ENCODE measurements around the gene HDAC1.
"Not testable (repeated sequence)": the region's sequence is repeated elsewhere in the genome, so short reads cannot be mapped to it uniquely, and the experiment has no call there.

The HDAC1 gene

GRCh38 chr1:32349211-32349708 is 57.4 kb downstream of the HDAC1 start:
- DNase-seq (ENCODE audit: low read depth, low spot score) = no peak

DNA sequence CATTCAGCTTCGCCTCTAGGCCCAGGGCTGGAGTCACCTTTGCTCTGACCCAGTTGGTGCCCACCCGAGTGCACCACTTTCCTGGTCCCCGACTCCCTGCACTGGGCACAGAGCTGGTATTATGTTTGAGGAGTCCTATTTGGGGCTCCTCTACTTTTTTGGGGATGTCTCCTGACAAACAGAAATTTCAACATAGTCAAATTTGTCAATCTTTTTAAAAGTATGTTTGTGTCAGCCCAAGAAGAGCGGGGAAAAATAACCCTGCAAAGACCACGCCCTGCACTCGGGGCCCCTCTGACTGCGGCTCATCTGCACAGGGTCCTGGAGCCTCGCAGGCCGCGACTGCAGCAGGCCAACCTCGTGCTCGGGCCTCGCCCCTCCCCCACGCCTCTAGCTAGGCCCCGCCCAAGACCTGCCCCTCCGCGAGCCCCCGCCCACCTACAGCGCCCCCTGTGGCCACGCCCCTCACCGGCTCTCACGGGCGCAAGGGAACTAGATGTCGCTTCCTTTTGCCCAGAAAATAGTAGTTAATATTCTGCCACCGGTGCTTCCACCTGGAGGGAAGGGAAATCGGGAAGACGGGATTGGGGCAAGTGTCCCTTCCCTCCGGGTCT is 59.0 kb downstream of the HDAC1 start:
- peak; percentile 64 for DNase-seq (ENCODE audit: low read depth, low spot score)

DNA sequence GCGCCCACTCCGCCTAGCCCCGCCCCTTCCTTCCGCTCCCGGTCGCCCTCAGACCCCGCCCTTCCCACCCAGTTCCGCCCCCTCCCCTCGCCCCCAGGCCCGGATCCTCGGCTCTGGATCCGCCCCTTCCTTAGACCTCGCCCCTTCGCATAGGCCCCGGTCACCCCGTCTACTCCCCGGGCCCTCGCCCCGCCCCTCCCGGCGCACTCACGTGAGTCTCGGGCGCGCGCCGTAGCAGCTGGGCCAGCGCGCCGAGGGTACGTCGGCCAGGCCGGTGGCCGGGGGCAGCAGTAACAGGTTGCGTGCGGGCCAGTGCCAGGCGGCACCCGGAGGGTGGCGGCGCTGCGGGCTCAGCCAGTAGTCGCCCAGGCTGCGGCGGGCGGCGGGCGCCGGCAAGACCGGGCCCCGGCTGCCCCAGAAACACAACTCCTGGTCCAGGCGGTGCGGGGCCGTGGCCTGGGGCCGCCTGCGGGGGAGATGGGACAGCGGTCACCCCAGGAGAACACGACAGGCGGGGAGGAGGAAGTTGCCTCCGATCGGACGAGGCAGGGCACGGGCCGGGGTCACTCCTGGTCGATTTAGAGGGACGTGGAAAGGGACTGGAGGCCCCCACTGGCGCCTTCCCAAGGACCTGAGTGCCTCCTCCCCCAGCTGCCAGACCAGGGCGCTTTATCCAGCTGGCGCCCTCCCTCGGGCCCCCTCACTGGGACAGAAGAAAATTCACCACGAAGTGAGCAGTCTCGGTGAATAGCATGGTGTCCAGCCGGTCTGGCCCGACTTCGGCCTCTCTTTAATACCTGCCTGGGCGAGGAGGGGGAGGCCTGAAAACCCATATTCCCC is 59.7 kb downstream of the HDAC1 start:
- peak; percentile 86 for DNase-seq (ENCODE audit: low read depth, low spot score)

DNA sequence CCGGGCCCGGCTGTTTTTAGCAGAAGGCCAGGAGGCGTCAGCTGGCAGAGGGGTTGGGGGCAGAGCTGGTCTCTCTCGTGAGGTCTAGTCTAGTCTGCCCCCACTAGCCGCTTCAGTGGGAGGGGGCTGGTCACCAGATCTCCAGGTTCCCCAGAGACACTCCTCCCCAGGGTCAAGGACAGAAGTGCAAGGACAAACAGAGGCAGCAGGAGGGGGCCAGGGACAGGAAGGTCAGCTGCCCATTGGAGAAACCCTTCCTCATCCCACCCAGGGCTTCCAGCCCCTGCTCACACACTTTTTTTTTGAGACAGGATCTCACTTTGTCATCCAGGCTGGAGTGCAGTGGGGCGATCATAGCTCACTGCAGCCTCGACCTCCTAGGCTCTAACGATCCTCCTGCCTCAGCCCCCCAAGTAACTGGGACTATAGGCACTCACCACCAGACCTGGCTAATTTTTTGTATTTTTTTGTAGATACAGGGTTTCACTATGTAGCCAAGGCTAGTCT is 60.4 kb downstream of the HDAC1 start:
- no peak for DNase-seq (ENCODE audit: low read depth, low spot score)

GRCh38 chr1:32352831-32353383 is 61.0 kb downstream of the HDAC1 start:
- no peak for DNase-seq (ENCODE audit: low read depth, low spot score)

- no peak for DNase-seq (ENCODE audit: low read depth, low spot score)
These were observed 61.5 kb downstream of the HDAC1 start for GRCh38 chr1:32353431-32353830.

- no peak for DNase-seq (ENCODE audit: low read depth, low spot score)
These were observed 62.1 kb downstream of the HDAC1 start for GRCh38 chr1:32353886-32354570.

- not testable (repeated sequence) for DNase-seq (ENCODE audit: low read depth, low spot score)
These were observed 63.9 kb downstream of the HDAC1 start for GRCh38 chr1:32355778-32356177.

- no peak for DNase-seq (ENCODE audit: low read depth, low spot score)
These were observed 64.6 kb downstream of the HDAC1 start for GRCh38 chr1:32356478-32356877.

DNA sequence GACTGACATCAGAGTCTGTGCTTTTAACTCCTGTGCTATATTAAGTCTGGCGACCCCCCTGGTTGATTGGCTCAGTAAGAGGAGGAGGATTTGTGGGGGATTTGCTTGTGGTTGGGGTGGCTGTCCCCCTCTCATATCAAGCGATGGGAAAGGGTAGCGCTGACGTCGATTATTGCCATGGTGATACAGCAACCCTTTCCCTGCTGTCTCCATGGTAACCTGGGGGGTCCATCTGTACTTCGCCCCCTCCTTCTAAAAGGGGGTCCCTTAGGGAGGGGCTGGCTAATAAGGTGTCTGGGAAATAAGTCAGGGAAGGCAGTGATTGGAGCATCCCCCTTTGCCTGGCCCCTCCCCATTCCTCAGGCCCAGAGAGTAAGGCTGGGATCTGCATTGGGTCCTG is 65.7 kb downstream of the HDAC1 start:
- DNase-seq (ENCODE audit: low read depth, low spot score) = no peak

- DNase-seq (ENCODE audit: low read depth, low spot score) = no peak
These were observed 66.6 kb downstream of the HDAC1 start for GRCh38 chr1:32358435-32358834.

DNA sequence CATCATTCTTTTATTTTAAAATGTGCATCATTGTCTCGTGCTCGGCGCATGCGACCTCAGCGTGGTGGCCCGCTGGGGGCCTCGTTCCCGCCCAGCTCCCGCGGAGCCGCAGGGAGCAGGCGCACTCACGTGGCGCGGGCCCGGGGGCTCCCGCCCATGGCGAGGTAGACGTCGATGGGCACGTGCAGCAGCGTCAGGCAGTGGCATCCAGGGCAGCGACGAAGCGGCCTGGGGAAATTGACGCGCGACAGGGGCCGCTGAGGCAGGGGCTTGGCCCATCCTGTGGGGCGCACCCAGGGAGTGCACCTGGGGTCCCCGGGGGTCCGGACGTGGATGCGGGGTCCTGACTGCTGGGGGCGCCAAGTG is 69.4 kb downstream of the HDAC1 start:
- no peak for DNase-seq (ENCODE audit: low read depth, low spot score)

GRCh38 chr1:32361674-32362473 is 70.0 kb downstream of the HDAC1 start:
- no peak for DNase-seq (ENCODE audit: low read depth, low spot score)

GRCh38 chr1:32362474-32363313 is 70.8 kb downstream of the HDAC1 start, which contains the start of the genes FAM229A and TSSK3:
Gene FAM229A, minus strand, starts transcription at chr1:32362485. Its CDS starts 394 bp downstream, at chr1:32362091.
Gene TSSK3, plus strand, starts transcription at chr1:32362539. Its CDS starts 163 bp downstream, at chr1:32362702.
- no peak for DNase-seq (ENCODE audit: low read depth, low spot score)

DNA sequence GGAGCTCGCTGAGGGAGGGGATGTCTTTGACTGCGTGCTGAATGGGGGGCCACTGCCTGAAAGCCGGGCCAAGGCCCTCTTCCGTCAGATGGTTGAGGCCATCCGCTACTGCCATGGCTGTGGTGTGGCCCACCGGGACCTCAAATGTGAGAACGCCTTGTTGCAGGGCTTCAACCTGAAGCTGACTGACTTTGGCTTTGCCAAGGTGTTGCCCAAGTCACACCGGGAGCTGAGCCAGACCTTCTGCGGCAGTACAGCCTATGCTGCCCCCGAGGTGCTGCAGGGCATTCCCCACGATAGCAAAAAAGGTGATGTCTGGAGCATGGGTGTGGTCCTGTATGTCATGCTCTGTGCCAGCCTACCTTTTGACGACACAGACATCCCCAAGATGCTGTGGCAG is 71.8 kb downstream of the HDAC1 start:
- no peak for DNase-seq (ENCODE audit: low read depth, low spot score)

- DNase-seq (ENCODE audit: low read depth, low spot score) = no peak
These were observed 73.0 kb downstream of the HDAC1 start for GRCh38 chr1:32364836-32365235.

DNA sequence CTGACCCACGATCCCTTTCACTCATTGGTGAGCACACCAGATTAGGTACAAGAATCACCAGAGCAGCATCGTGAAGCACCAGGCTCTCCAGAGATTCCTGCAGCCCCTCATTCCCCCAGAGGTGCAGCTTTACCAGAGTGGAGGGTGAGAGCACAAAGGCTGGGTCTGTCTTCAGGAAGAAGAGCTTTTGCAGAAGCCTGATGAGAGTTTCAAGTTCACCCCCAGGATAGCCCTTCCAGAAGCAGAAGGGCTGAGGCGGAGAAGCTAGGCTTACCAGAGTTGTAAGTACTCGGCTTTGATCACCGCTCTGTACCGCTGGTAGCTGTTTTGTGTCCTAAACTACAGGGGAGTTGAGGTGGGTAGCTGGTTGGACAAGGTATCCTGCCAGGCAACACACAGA is 73.6 kb downstream of the HDAC1 start:
- no peak for DNase-seq (ENCODE audit: low read depth, low spot score)

- no peak for DNase-seq (ENCODE audit: low read depth, low spot score)
These were observed 76.2 kb downstream of the HDAC1 start for GRCh38 chr1:32367912-32368635.

GRCh38 chr1:32372149-32372756 is 80.4 kb downstream of the HDAC1 start:
- DNase-seq (ENCODE audit: low read depth, low spot score) = no peak
